BE2C (cell line): Measurements from ENCODE around the gene HES1.

ENCODE experiments used
- DNase-seq: peaks from one replicate; pipeline ENCODE4 v3.0.0-alpha.2; 2020
- H3K27me3 ChIP-seq: fragments of 250-450 bp; sonication (Bioruptor Pico); 2 replicates; pipeline ENCODE4 v1.5.1; 2020; ENCODE audit warnings: mild to moderate bottlenecking
- H3K36me3 ChIP-seq: fragments of 250-450 bp; sonication (Bioruptor Pico); 2 replicates; pipeline ENCODE4 v1.5.1; 2020; ENCODE audit warnings: mild to moderate bottlenecking
- H3K4me1 ChIP-seq: fragments of 250-450 bp; sonication (Bioruptor Pico); 2 replicates; pipeline ENCODE4 v1.5.1; 2020
- H3K4me3 ChIP-seq: 2 replicates; pipeline ENCODE4 v1.5.1; 2011; ENCODE audit warnings: low read depth, low read length
- H3K9me3 ChIP-seq: fragments of 250-450 bp; sonication (Bioruptor Pico); 2 replicates; pipeline ENCODE4 v1.5.1; 2020
- TF ChIP-seq, protein P1 (sequence below): IDR thresholded peaks from 2 replicates; pipeline ENCODE4 v1.5.1; 2012; ENCODE audit warnings: mild to moderate bottlenecking, low read depth, low read length

The HES1 gene

DNA sequence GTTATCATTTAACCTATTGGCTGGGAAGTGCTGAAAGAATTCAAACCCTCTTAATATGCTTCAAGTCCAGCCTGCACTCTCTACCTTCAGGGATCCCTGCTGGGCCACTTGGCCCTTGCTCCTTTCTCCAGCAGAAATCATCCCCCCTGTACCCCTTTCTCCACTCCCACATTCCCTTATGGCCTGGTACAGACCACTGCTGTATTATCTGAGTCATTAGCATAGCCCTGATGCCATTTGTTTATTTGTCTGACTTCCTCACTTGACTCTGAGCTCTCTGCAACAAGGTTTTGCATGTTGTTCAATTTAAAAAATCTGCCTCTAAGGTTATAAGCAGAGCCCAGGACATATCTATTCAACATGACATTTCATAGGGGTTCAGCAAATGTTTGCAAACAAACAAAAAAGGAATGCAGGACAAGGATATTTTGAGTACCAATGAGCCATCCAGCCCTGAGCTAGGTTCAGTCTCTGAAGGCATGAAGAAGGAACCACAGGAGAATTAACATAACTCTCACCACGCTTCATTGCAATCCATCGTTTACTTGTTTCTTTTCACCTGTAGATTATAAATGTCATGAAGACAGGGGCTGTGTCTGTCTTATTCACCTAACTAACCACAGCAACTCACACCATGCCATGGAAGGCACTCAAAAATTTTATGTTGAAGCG lies 26.6 kb upstream of the HES1 start:
- H3K27me3 ChIP-seq, result no peaks in the 10 kb centered on the region
- no peak for DNase-seq
- peaks cover 2% of the 10 kb centered on the region for H3K4me1 ChIP-seq
- TF ChIP-seq, protein P1, sequence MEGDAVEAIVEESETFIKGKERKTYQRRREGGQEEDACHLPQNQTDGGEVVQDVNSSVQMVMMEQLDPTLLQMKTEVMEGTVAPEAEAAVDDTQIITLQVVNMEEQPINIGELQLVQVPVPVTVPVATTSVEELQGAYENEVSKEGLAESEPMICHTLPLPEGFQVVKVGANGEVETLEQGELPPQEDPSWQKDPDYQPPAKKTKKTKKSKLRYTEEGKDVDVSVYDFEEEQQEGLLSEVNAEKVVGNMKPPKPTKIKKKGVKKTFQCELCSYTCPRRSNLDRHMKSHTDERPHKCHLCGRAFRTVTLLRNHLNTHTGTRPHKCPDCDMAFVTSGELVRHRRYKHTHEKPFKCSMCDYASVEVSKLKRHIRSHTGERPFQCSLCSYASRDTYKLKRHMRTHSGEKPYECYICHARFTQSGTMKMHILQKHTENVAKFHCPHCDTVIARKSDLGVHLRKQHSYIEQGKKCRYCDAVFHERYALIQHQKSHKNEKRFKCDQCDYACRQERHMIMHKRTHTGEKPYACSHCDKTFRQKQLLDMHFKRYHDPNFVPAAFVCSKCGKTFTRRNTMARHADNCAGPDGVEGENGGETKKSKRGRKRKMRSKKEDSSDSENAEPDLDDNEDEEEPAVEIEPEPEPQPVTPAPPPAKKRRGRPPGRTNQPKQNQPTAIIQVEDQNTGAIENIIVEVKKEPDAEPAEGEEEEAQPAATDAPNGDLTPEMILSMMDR, result no peak
- no peaks in the 10 kb centered on the region for H3K36me3 ChIP-seq
- H3K4me3 ChIP-seq, result no peak overlapping the region
- no peaks in the 10 kb centered on the region for H3K9me3 ChIP-seq

DNA sequence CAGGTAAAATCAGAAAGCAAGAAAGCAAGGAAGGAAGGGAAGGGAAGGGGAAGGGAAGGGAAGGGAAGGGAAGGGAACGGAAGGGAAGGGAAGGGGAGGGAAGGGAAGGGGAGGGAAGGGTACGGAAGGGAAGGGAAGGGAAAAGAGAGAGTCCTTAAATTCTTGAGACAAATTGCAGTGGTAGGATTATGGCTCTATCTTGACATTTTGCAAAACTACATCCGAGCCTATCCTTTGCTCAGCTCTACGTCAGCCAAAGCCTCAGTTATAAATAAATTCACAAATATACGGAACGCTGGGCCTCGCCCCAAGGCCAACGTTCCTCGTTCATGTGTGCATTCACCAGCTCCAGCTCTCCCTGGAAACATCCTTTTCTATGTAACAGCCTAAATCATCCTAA lies 25.5 kb upstream of the HES1 start:
- no peaks in the 10 kb centered on the region for H3K4me1 ChIP-seq
- no peaks in the 10 kb centered on the region for H3K9me3 ChIP-seq
- no peaks in the 10 kb centered on the region for H3K27me3 ChIP-seq
- no peaks in the 10 kb centered on the region for H3K36me3 ChIP-seq
- DNase-seq, result no peak
- TF ChIP-seq, protein P1, result no peak
- no peak overlapping the region for H3K4me3 ChIP-seq

DNA sequence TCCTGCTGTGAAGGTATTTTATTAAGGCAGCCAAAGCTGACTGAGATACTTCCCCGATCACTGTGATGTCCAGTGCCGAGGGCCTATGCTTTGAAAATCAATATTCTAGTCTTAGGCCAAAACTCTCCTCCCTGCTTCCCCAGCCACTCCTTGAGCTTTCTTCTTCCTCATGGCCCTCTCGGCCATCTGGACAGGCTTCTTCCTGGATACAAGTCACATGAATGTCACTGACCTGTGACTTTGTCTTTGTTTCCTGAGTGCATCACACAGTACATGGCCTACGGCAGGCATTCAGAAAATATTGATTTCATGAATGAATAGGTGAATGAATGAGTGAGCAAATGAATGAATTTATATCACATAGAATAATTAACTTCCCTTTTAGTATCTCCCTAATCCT lies 24.6 kb upstream of the HES1 start:
- DNase-seq, result no peak
- TF ChIP-seq, protein P1, result no peak
- no peaks in the 10 kb centered on the region for H3K36me3 ChIP-seq

DNA sequence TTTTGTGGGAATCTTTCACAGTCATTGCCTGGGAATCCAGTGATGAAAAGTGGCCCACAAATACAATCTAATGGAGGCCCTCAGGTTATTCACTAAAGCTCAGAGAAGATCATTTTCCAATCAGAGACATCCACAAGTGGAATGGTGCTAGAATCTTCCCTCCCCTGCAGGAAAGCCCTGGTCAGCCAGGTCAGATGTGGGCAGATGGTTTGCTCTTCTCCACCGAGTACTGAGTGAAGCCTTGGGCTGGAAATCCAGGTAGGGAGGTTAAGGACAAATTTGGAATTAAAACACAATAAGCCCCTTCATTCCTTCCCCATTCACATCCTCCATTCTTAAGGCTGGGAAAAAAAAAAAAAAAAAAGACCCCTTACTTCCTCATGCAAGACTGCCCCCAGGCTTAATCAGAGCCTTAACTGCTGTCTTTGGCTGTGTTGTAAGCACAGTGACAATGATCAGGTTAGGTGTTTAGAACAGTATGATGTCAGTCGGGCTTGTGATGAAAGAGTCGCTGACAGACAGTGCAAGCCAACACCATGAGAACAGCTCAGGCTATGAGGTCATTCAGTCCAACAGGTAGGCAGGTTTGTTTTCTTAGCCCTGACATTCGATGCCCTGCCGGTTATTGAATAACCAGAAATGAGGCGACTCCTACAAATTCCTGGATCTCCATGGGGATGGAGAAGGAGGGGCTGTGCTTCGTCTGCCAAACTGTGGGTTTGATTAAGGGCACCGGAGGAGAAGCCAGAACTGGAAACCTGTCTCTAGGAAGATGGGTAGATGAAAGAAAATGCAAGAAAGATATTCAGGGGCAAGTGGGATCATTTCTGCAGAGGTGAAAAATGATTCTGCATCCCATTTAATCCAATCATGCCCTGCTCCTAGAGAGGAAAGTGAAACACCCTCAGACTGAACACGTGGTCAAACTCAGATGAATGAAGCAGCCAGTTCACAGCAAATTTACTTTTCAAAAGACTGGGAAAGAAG lies 23.5 kb upstream of the HES1 start:
- no peak for DNase-seq
- Histone ChIP-seq H3K27me3 (no peaks in the 10 kb centered on the region), H3K4me3 (no peak overlapping the region), H3K36me3 (no peaks in the 10 kb centered on the region), H3K9me3 (no peaks in the 10 kb centered on the region), H3K4me1 (no peaks in the 10 kb centered on the region)
- TF ChIP-seq, protein P1, result no peak

More for the DNA sequence above, 24.6 kb upstream of the HES1 start:
- H3K4me3 ChIP-seq, result no peak overlapping the region
- H3K4me1 ChIP-seq, result no peaks in the 10 kb centered on the region
- no peaks in the 10 kb centered on the region for H3K9me3 ChIP-seq
- no peaks in the 10 kb centered on the region for H3K27me3 ChIP-seq

- Histone ChIP-seq H3K4me3 (no peak overlapping the region), H3K27me3 (no peaks in the 10 kb centered on the region), H3K4me1 (no peaks in the 10 kb centered on the region), H3K9me3 (no peaks in the 10 kb centered on the region), H3K36me3 (no peaks in the 10 kb centered on the region)
- TF ChIP-seq, protein P1, result no peak
- no peak for DNase-seq
These were observed 21.8 kb upstream of the HES1 start for GRCh38 chr3:194114123-194114522.
